Keratinocyte (primary cell): ENCODE measurements around the gene UBE2E3. TPM values are rescaled to one million over a fixed set of nuclear protein-coding genes. Genes with fewer than 3 reads are reported as not detected.
A peak's percentile ranks its signal among the peaks of the same experiment; 100 is the strongest.

Source experiments
- DNase-seq: peaks from one replicate; pipeline ENCODE4 v3.0.0-alpha.2; 2011; ENCODE audit warnings: low read depth, missing footprints, low spot score
- FAIRE-seq: peaks from 2 replicates; lab custom pipeline; 2011; peaks lifted over from hg19 to GRCh38; lab: Jason Lieb, UNC
- H2AFZ ChIP-seq: 2 replicates; pipeline ENCODE4 v1.6.0; 2012; ENCODE audit warnings: low read length, control low read depth, inconsistent platforms; ENCODE audit not compliant: control insufficient read depth
- H3K27ac ChIP-seq: 2 replicates; pipeline ENCODE4 v1.5.1; 2011; ENCODE audit warnings: low read length; ENCODE audit not compliant: control insufficient read depth, insufficient read depth
- H3K27me3 ChIP-seq: 3 replicates; pipeline ENCODE4 v1.6.0; 2011; ENCODE audit warnings: low read length; ENCODE audit not compliant: control insufficient read depth, insufficient read depth; ENCODE audit errors: extremely low read depth
- H3K36me3 ChIP-seq, 2 experiments: 2 replicates in 1 of 2; 3 replicates in 1 of 2; pipeline ENCODE4 v1.5.1; 2011; ENCODE audit warnings: low read length in 2 of 2, mild to moderate bottlenecking in 1 of 2; ENCODE audit not compliant: control insufficient read depth in 2 of 2, insufficient read depth in 2 of 2; ENCODE audit errors: extremely low read depth in 1 of 2
- H3K4me1 ChIP-seq: 3 replicates; pipeline ENCODE4 v1.5.1; 2011; ENCODE audit warnings: low read length; ENCODE audit not compliant: control insufficient read depth, insufficient read depth; ENCODE audit errors: extremely low read depth
- H3K4me2 ChIP-seq: 3 replicates; pipeline ENCODE4 v1.6.0; 2011; ENCODE audit warnings: low read depth, low read length; ENCODE audit not compliant: control insufficient read depth, insufficient read depth; ENCODE audit errors: extremely low read depth
- H3K4me3 ChIP-seq, 3 experiments: fragments of 200-600 bp in 1 of 3; sonication (generic) in 1 of 3; 2 replicates in 2 of 3; 3 replicates in 1 of 3; pipeline ENCODE4 v1.5.1; 2011 to 2016; ENCODE audit warnings: low read length in 3 of 3, mild to moderate bottlenecking in 3 of 3, control low read depth in 2 of 3, inconsistent platforms in 1 of 3, low read depth in 1 of 3, mixed read lengths in 1 of 3, mixed run types in 1 of 3, moderate library complexity in 1 of 3; ENCODE audit not compliant: control insufficient read depth in 2 of 3, insufficient read depth in 2 of 3; ENCODE audit errors: extremely low read depth in 1 of 3
- H3K79me2 ChIP-seq: 2 replicates; pipeline ENCODE4 v1.6.0; 2012; ENCODE audit warnings: low read length; ENCODE audit not compliant: control insufficient read depth, insufficient read depth
- H3K9ac ChIP-seq: 3 replicates; pipeline ENCODE4 v1.6.0; 2011; ENCODE audit warnings: low read length; ENCODE audit not compliant: control insufficient read depth, insufficient read depth; ENCODE audit errors: extremely low read depth
- H3K9me1 ChIP-seq: 3 replicates; pipeline ENCODE4 v1.6.0; 2011; ENCODE audit warnings: low read length; ENCODE audit not compliant: control insufficient read depth, insufficient read depth; ENCODE audit errors: extremely low read depth
- H3K9me3 ChIP-seq: 2 replicates; pipeline ENCODE4 v1.5.1; 2012; ENCODE audit warnings: low read depth, low read length; ENCODE audit not compliant: control insufficient read depth
- H4K20me1 ChIP-seq: 3 replicates; pipeline ENCODE4 v1.6.0; 2011; ENCODE audit warnings: low read length; ENCODE audit not compliant: control insufficient read depth, insufficient read depth; ENCODE audit errors: extremely low read depth
- EZH2 ChIP-seq: IDR thresholded peaks from one replicate; pipeline ENCODE4 v1.6.1; 2012; ENCODE audit warnings: inconsistent platforms, mild to moderate bottlenecking, low read length, moderate library complexity
- dilution Hi-C: fragments of 300-500 bp; cut with MboI; formaldehyde crosslinking; loops from one replicate; pipeline ENCODE4 v1.7.0; 2020; ENCODE audit warnings: low sequenced_read_pairs; ENCODE audit not compliant: extremely low pct_ligation_motif_present
- polyA plus RNA-seq, 5 experiments: library from polyadenylated mRNA; depleted of rRNA in 3 of 5; stranded (reverse) in 3 of 5; stranded (forward) in 1 of 5; unstranded in 1 of 5; fragments of >200 nt; gene quantifications; 1 replicate in 1 of 5; 2 replicates in 3 of 5; 3 replicates in 1 of 5; pipeline versions ENCODE4 v1.2.1 to v1.2.3, GENCODE V29; 2011 to 2012; ENCODE audit warnings: missing spikeins in 2 of 5, low read depth in 1 of 5, low replicate concordance in 1 of 5
- TF ChIP-seq, protein P1 (sequence below), 3 experiments: IDR thresholded peaks in 1 of 3; conservative IDR thresholded peaks in 1 of 3; optimal IDR thresholded peaks in 1 of 3; 2 replicates in 2 of 3; 3 replicates in 1 of 3; pipeline versions ENCODE3 to v1.5.1; 2011; ENCODE audit warnings: low read length in 3 of 3, mild to moderate bottlenecking in 3 of 3, moderate library complexity in 2 of 3, control low read depth in 1 of 3, inconsistent platforms in 1 of 3; ENCODE audit not compliant: insufficient read depth in 2 of 3; ENCODE audit errors: extremely low read depth in 1 of 3

UBE2E3 gene
- polyA plus RNA-seq, 1 donor (not counting 4 experiments of a cell fraction or from before 2014, with no cell fraction given), result 91.1 TPM

DNA sequence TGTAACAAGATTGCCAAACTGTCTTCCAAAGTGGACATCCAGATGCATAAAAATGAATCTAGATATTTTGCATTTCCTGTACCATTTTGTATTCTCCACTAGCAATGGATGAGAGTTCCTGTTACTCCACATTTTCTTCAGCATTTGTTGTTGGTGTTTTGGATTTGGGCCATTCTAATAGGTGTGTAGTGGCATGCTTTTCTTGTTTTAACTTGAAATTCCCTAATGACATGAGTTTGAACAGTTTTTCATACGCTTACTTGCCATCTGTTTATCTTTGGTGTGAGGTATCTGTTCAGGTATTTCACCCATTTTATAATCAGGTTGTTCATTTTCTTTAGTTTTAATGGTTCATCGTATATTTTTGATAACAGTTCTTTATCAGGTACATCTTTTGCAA, 73.9 kb downstream of the UBE2E3 start:
- Histone ChIP-seq H3K36me3 (no peaks in the 10 kb centered on the region), H3K9me3 (no peaks in the 10 kb centered on the region), H3K79me2 (peaks cover 21% of the 10 kb centered on the region), H3K9ac (no peak overlapping the region), H3K27ac (no peak overlapping the region), H3K4me1 (peaks cover 10% of the 10 kb centered on the region), H4K20me1 (no peaks in the 10 kb centered on the region), H3K9me1 (no peaks in the 10 kb centered on the region), H2AFZ (no peak overlapping the region), H3K4me2 (no peak overlapping the region), H3K4me3 (no peak overlapping the region), H3K27me3 (no peaks in the 10 kb centered on the region)
- FAIRE-seq (peak; percentile 66), DNase-seq (no peak)
- no peak for TF ChIP-seq EZH2
- dilution Hi-C loops, result no loop called here

GRCh38 chr2:181054843-181055242, 74.4 kb downstream of the UBE2E3 start:
- H2AFZ ChIP-seq, result no peak overlapping the region
- H4K20me1 ChIP-seq, result no peaks in the 10 kb centered on the region
- no peaks in the 10 kb centered on the region for H3K36me3 ChIP-seq
- H3K9me3 ChIP-seq, result no peaks in the 10 kb centered on the region
- H3K79me2 ChIP-seq, result peaks cover 21% of the 10 kb centered on the region
- H3K4me2 ChIP-seq, result no peak overlapping the region
- TF ChIP-seq, protein P1, sequence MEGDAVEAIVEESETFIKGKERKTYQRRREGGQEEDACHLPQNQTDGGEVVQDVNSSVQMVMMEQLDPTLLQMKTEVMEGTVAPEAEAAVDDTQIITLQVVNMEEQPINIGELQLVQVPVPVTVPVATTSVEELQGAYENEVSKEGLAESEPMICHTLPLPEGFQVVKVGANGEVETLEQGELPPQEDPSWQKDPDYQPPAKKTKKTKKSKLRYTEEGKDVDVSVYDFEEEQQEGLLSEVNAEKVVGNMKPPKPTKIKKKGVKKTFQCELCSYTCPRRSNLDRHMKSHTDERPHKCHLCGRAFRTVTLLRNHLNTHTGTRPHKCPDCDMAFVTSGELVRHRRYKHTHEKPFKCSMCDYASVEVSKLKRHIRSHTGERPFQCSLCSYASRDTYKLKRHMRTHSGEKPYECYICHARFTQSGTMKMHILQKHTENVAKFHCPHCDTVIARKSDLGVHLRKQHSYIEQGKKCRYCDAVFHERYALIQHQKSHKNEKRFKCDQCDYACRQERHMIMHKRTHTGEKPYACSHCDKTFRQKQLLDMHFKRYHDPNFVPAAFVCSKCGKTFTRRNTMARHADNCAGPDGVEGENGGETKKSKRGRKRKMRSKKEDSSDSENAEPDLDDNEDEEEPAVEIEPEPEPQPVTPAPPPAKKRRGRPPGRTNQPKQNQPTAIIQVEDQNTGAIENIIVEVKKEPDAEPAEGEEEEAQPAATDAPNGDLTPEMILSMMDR (optimal IDR thresholded peaks at IDR 0.05 in 1 of 3, IDR thresholded peaks at IDR 0.05 in 1 of 3, conservative IDR thresholded peaks at IDR 0.05 in 1 of 3; ENCODE audit: extremely low read depth in 1 of 3, insufficient read depth in 2 of 3, low read length in 3 of 3), result no peak
- TF ChIP-seq EZH2, result no peak
- no peaks in the 10 kb centered on the region for H3K9me1 ChIP-seq
- H3K27me3 ChIP-seq, result no peaks in the 10 kb centered on the region
- no peak overlapping the region for H3K9ac ChIP-seq
- no peak overlapping the region for H3K27ac ChIP-seq
- DNase-seq (no peak), FAIRE-seq (no peak)
- dilution Hi-C loops, result no loop called here
- peaks cover 10% of the 10 kb centered on the region for H3K4me1 ChIP-seq
- no peak overlapping the region for H3K4me3 ChIP-seq
